Measurements from ENCODE around the gene RNFT2. TPM values are rescaled to one million over a fixed set of nuclear protein-coding genes. Genes with fewer than 3 reads are reported as not detected.

Gene RNFT2
- total RNA-seq, 5 donors from 2014 or later (not counting 1 experiment from before 2014, with no cell fraction given), result 5.1 to 7.6 (median 6.9) TPM

DNA sequence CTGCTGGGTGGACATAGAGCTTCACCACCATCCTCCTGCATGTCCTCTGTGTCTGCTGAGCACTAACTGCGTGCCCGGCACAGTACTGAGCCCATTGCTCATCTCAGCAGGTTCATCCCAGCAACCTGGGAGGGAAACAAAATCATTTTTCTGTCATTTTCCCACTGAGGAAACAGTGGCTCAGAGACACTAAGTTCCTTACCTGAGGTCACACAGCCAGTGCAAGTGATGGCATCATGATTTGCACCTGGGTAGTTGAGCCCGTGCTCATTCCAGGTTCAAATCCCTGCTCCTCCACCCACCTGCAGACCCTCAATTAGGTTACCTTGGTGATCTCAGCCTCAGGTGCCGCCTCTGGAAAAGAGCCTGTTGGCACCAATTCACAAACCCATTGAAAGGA, 23.4 kb downstream of the RNFT2 start:
- ChIA-PET POLR2A (no interaction called here), CTCF (no interaction called here)
- H3K27ac Mint-ChIP-seq, result no peak overlapping the region

GRCh38 chr12:116765271-116765670, 27.2 kb downstream of the RNFT2 start:
- Histone ChIP-seq H3K27ac (ENCODE audit: low read length) (no peak overlapping the region), H3K9me3 (no peaks in the 10 kb centered on the region), H3K27me3 (replicated peaks in 1 of 2; ENCODE audit: control insufficient read depth in 2 of 2, extremely low read depth in 1 of 2, insufficient read depth in 2 of 2, low read length in 1 of 2) (no peaks in the 10 kb centered on the region), H3K4me3 (ENCODE audit: control insufficient read depth in 1 of 2, extremely low read depth in 1 of 2, low read length in 1 of 2) (no peak overlapping the region), H3K4me1 (ENCODE audit: control insufficient read depth in 1 of 2, extremely low read depth in 1 of 2, insufficient read depth in 2 of 2, low read length in 2 of 2) (no peaks in the 10 kb centered on the region), H3K36me3 (ENCODE audit: control insufficient read depth in 2 of 2, extremely low read depth in 1 of 2, insufficient read depth in 1 of 2, low read length in 1 of 2) (no peaks in the 10 kb centered on the region)
- ATAC-seq (replicated peaks in 1 of 4) (no peak), DNase-seq (no peak)
- no peaks in the 10 kb centered on the region for H3K9me3 Mint-ChIP-seq
- peaks cover 0 to 7% (median 0%) of the 10 kb centered on the region in 3 donors for H3K4me1 Mint-ChIP-seq
- 74% methylated on average over 4 of the region's 5 CpGs for WGBS (ENCODE audit: insufficient coverage)
- H3K27ac Mint-ChIP-seq, result no peak overlapping the region
- H3K27me3 Mint-ChIP-seq, result no peaks in the 10 kb centered on the region
- ChIA-PET CTCF (no interaction called here), POLR2A (interaction anchor here in 1 of 2 donors (0.6 kb wide), 1 partner anchor 23 kb away, joined by 11 read pairs; no protein-coding TSS in a partner anchor)
- H3K36me3 Mint-ChIP-seq, result peaks cover 18% of the 10 kb centered on the region
- H3K4me3 Mint-ChIP-seq, result no peak overlapping the region

More for the DNA sequence above, 23.4 kb downstream of the RNFT2 start:
- Mint-ChIP-seq H3K9me3 (no peaks in the 10 kb centered on the region), H3K4me3 (no peak overlapping the region), H3K27me3 (no peaks in the 10 kb centered on the region), H3K36me3 (peaks cover 27% of the 10 kb centered on the region), H3K4me1 (peaks cover 0 to 8% (median 7%) of the 10 kb centered on the region in 3 donors)
- no peaks in the 10 kb centered on the region for H3K9me3 ChIP-seq
- no peaks in the 10 kb centered on the region for H3K4me1 ChIP-seq (ENCODE audit: control insufficient read depth in 1 of 2, extremely low read depth in 1 of 2, insufficient read depth in 2 of 2, low read length in 2 of 2)
- H3K36me3 ChIP-seq (ENCODE audit: control insufficient read depth in 2 of 2, extremely low read depth in 1 of 2, insufficient read depth in 1 of 2, low read length in 1 of 2), result no peaks in the 10 kb centered on the region
- H3K27ac ChIP-seq (ENCODE audit: low read length), result no peak overlapping the region
- DNase-seq (no peak), ATAC-seq (replicated peaks in 1 of 4) (no peak)
- H3K27me3 ChIP-seq (replicated peaks in 1 of 2; ENCODE audit: control insufficient read depth in 2 of 2, extremely low read depth in 1 of 2, insufficient read depth in 2 of 2, low read length in 1 of 2), result no peaks in the 10 kb centered on the region
- no peak overlapping the region for H3K4me3 ChIP-seq (ENCODE audit: control insufficient read depth in 1 of 2, extremely low read depth in 1 of 2, low read length in 1 of 2)
- 100% methylated on average over 3 of the region's 4 CpGs for whole genome bisulfite sequencing (ENCODE audit: insufficient coverage)

- Histone ChIP-seq H3K27me3 (replicated peaks in 1 of 2; ENCODE audit: control insufficient read depth in 2 of 2, extremely low read depth in 1 of 2, insufficient read depth in 2 of 2, low read length in 1 of 2) (no peaks in the 10 kb centered on the region), H3K36me3 (ENCODE audit: control insufficient read depth in 2 of 2, extremely low read depth in 1 of 2, insufficient read depth in 1 of 2, low read length in 1 of 2) (no peaks in the 10 kb centered on the region), H3K27ac (ENCODE audit: low read length) (no peak overlapping the region), H3K4me3 (ENCODE audit: control insufficient read depth in 1 of 2, extremely low read depth in 1 of 2, low read length in 1 of 2) (no peak overlapping the region), H3K9me3 (no peaks in the 10 kb centered on the region), H3K4me1 (ENCODE audit: control insufficient read depth in 1 of 2, extremely low read depth in 1 of 2, insufficient read depth in 2 of 2, low read length in 2 of 2) (no peaks in the 10 kb centered on the region)
- DNase-seq (no peak), ATAC-seq (replicated peaks in 1 of 4) (no peak)
- H3K27me3 Mint-ChIP-seq, result no peaks in the 10 kb centered on the region
- H3K36me3 Mint-ChIP-seq, result peaks cover 12% of the 10 kb centered on the region
- H3K9me3 Mint-ChIP-seq, result no peaks in the 10 kb centered on the region
- H3K27ac Mint-ChIP-seq, result no peak overlapping the region
- POLR2A ChIA-PET, result interaction anchor here in 1 of 2 donors (0.5 kb wide), 1 partner anchor 14 kb away, joined by 5 read pairs; no protein-coding TSS in a partner anchor
- CTCF ChIA-PET, result no interaction called here
- H3K4me3 Mint-ChIP-seq, result no peak overlapping the region
- WGBS (ENCODE audit: insufficient coverage), result 92% methylated on average over 2 of the region's 3 CpGs
- no peaks in the 10 kb centered on the region for H3K4me1 Mint-ChIP-seq
These were observed 28.2 kb downstream of the RNFT2 start for GRCh38 chr12:116766285-116766684.

DNA sequence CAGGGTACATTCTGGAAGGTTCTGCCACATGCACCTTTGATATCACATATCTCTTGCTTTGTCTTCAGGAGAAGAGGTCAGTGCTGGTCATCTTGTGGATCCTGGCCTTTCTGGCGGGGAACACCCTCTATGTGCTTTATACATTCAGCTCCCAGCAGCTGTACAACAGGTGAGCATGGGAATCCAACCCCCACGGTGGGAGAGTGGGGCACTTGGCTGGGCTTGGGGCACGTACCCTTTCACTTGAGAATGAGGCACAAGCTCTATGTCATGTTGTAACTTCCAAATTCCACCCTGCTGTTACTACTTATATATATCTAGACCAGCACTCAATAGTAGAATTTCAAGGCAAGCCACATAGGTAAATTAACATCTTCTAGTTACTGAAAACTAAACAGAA, 28.6 kb downstream of the RNFT2 start:
- Mint-ChIP-seq H3K27ac (no peak overlapping the region), H3K4me3 (no peak overlapping the region), H3K9me3 (no peaks in the 10 kb centered on the region), H3K27me3 (no peaks in the 10 kb centered on the region), H3K36me3 (peaks cover 12% of the 10 kb centered on the region), H3K4me1 (no peaks in the 10 kb centered on the region)
- ATAC-seq (replicated peaks in 1 of 4) (no peak), DNase-seq (no peak)
- POLR2A ChIA-PET, result no interaction called here
- Histone ChIP-seq H3K27me3 (replicated peaks in 1 of 2; ENCODE audit: control insufficient read depth in 2 of 2, extremely low read depth in 1 of 2, insufficient read depth in 2 of 2, low read length in 1 of 2) (no peaks in the 10 kb centered on the region), H3K36me3 (ENCODE audit: control insufficient read depth in 2 of 2, extremely low read depth in 1 of 2, insufficient read depth in 1 of 2, low read length in 1 of 2) (no peaks in the 10 kb centered on the region), H3K4me1 (ENCODE audit: control insufficient read depth in 1 of 2, extremely low read depth in 1 of 2, insufficient read depth in 2 of 2, low read length in 2 of 2) (no peaks in the 10 kb centered on the region), H3K9me3 (no peaks in the 10 kb centered on the region), H3K4me3 (ENCODE audit: control insufficient read depth in 1 of 2, extremely low read depth in 1 of 2, low read length in 1 of 2) (no peak overlapping the region), H3K27ac (ENCODE audit: low read length) (no peak overlapping the region)
- 80% methylated on average over 1 of the region's 3 CpGs for WGBS (ENCODE audit: insufficient coverage)
- CTCF ChIA-PET, result no interaction called here

DNA sequence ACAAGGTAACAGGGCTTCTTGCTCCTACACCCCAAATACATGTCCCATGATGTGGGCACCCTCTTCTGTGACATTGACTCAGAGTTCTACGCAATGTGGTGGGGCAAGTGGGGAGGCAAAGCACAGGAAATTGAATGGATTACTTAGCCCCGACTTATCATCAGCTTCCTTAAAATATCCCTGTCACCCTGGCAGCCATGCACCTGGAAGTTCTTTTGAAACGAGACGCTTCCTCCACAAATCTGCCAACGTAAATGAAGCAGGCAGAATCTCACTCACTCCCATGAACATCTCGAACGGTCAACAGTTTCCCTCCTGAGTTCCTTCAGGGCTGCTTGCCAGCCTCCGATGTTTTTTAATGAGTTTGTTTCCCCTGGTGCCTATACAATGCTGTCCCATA, 33.5 kb downstream of the RNFT2 start:
- ChIA-PET POLR2A (no interaction called here), CTCF (no interaction called here)
- Histone ChIP-seq H3K4me3 (ENCODE audit: control insufficient read depth in 1 of 2, extremely low read depth in 1 of 2, low read length in 1 of 2) (no peak overlapping the region), H3K9me3 (no peaks in the 10 kb centered on the region), H3K36me3 (ENCODE audit: control insufficient read depth in 2 of 2, extremely low read depth in 1 of 2, insufficient read depth in 1 of 2, low read length in 1 of 2) (no peaks in the 10 kb centered on the region), H3K27ac (ENCODE audit: low read length) (no peak overlapping the region), H3K27me3 (replicated peaks in 1 of 2; ENCODE audit: control insufficient read depth in 2 of 2, extremely low read depth in 1 of 2, insufficient read depth in 2 of 2, low read length in 1 of 2) (no peaks in the 10 kb centered on the region), H3K4me1 (ENCODE audit: control insufficient read depth in 1 of 2, extremely low read depth in 1 of 2, insufficient read depth in 2 of 2, low read length in 2 of 2) (no peaks in the 10 kb centered on the region)
- DNase-seq, result no peak
- Mint-ChIP-seq H3K4me1 (no peaks in the 10 kb centered on the region), H3K4me3 (no peak overlapping the region), H3K9me3 (no peaks in the 10 kb centered on the region), H3K27me3 (no peaks in the 10 kb centered on the region), H3K27ac (no peak overlapping the region), H3K36me3 (peaks cover 14% of the 10 kb centered on the region)
- ATAC-seq (replicated peaks in 1 of 4), result no peak
- WGBS (ENCODE audit: insufficient coverage), result 79% methylated on average over 5 of the region's 8 CpGs

- no peaks in the 10 kb centered on the region for H3K9me3 Mint-ChIP-seq
- H3K27ac Mint-ChIP-seq, result no peak overlapping the region
- ATAC-seq (replicated peaks in 1 of 4) (no peak), DNase-seq (no peak)
- no peak overlapping the region for H3K4me3 Mint-ChIP-seq
- H3K4me1 ChIP-seq (ENCODE audit: control insufficient read depth in 1 of 2, extremely low read depth in 1 of 2, insufficient read depth in 2 of 2, low read length in 2 of 2), result no peaks in the 10 kb centered on the region
- no peaks in the 10 kb centered on the region for H3K27me3 Mint-ChIP-seq
- peaks cover 12% of the 10 kb centered on the region for H3K36me3 Mint-ChIP-seq
- ChIA-PET POLR2A (no interaction called here), CTCF (no interaction called here)
- no peaks in the 10 kb centered on the region for H3K27me3 ChIP-seq (replicated peaks in 1 of 2; ENCODE audit: control insufficient read depth in 2 of 2, extremely low read depth in 1 of 2, insufficient read depth in 2 of 2, low read length in 1 of 2)
- no peak overlapping the region for H3K4me3 ChIP-seq (ENCODE audit: control insufficient read depth in 1 of 2, extremely low read depth in 1 of 2, low read length in 1 of 2)
- H3K27ac ChIP-seq (ENCODE audit: low read length), result no peak overlapping the region
- H3K9me3 ChIP-seq, result no peaks in the 10 kb centered on the region
- H3K36me3 ChIP-seq (ENCODE audit: control insufficient read depth in 2 of 2, extremely low read depth in 1 of 2, insufficient read depth in 1 of 2, low read length in 1 of 2), result no peaks in the 10 kb centered on the region
- no peaks in the 10 kb centered on the region for H3K4me1 Mint-ChIP-seq
- WGBS (ENCODE audit: insufficient coverage), result 86% methylated on average over 3 of the region's 4 CpGs
These were observed 35.2 kb downstream of the RNFT2 start for GRCh38 chr12:116773276-116773731.

DNA sequence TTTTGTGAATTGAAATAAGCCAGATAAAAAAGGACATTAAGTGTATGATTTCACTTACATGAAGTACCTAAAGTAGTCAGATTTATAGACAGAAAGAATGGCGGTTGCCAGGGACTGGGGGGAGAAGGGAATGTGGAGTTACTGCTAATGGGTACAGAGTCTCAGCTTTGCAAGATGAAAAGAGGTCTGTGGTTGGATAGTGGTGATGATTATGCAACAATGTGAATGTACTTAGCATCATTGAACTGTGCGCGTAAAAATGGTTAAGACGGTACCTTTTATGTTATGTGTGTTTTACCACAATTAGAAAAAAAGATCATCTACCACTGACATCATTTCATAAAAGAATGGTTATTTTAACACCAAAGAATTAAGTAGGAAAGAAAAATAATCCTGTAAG, 35.9 kb downstream of the RNFT2 start:
- no peak for DNase-seq
- H3K4me1 Mint-ChIP-seq, result no peaks in the 10 kb centered on the region
- ChIA-PET CTCF (no interaction called here), POLR2A (no interaction called here)
- 83% methylated on average over 1 of the region's 4 CpGs for WGBS (ENCODE audit: insufficient coverage)
- ATAC-seq (replicated peaks in 1 of 4), result peak in 1 of 4 experiments; percentile 42
- Histone ChIP-seq H3K27me3 (replicated peaks in 1 of 2; ENCODE audit: control insufficient read depth in 2 of 2, extremely low read depth in 1 of 2, insufficient read depth in 2 of 2, low read length in 1 of 2) (no peaks in the 10 kb centered on the region), H3K36me3 (ENCODE audit: control insufficient read depth in 2 of 2, extremely low read depth in 1 of 2, insufficient read depth in 1 of 2, low read length in 1 of 2) (no peaks in the 10 kb centered on the region), H3K4me1 (ENCODE audit: control insufficient read depth in 1 of 2, extremely low read depth in 1 of 2, insufficient read depth in 2 of 2, low read length in 2 of 2) (no peaks in the 10 kb centered on the region), H3K9me3 (no peaks in the 10 kb centered on the region), H3K27ac (ENCODE audit: low read length) (no peak overlapping the region), H3K4me3 (ENCODE audit: control insufficient read depth in 1 of 2, extremely low read depth in 1 of 2, low read length in 1 of 2) (no peak overlapping the region)
- H3K4me3 Mint-ChIP-seq, result no peak overlapping the region
- H3K9me3 Mint-ChIP-seq, result no peaks in the 10 kb centered on the region
- H3K27me3 Mint-ChIP-seq, result no peaks in the 10 kb centered on the region
- H3K27ac Mint-ChIP-seq, result no peak overlapping the region
- peaks cover 14% of the 10 kb centered on the region for H3K36me3 Mint-ChIP-seq

Measured in T-cell (primary cell).